ENCODE data around the gene CARD11.

- TF ChIP-seq CTCF (IDR thresholded peaks at IDR 0.05): no peak
- TF ChIP-seq POLR2A (IDR thresholded peaks at IDR 0.05): no peak
These were observed 114.1 kb downstream of the CARD11 start for GRCh38 chr7:2929321-2930201.

Data from heart left ventricle (tissue), 13 donors.